Neural progenitor cell (in vitro differentiated cells): ENCODE measurements around the gene TUBA4B. TPM values are rescaled to one million over a fixed set of nuclear protein-coding genes. Genes with fewer than 3 reads are reported as not detected.
A peak's percentile ranks its signal among the peaks of the same experiment; 100 is the strongest.

Experiments
- DNase-seq: peaks from one replicate; pipeline ENCODE4 v3.0.0-alpha.2; 2016; ENCODE audit warnings: low spot score
- H2AFZ ChIP-seq: fragments of 200-600 bp; sonication (generic); replicated peaks from 2 replicates; pipeline ENCODE4 v1.6.1; 2016; ENCODE audit warnings: antibody characterized with exemption
- H3F3A ChIP-seq: fragments of 200-600 bp; sonication (generic); 2 replicates; pipeline ENCODE4 v1.6.1; 2016; ENCODE audit warnings: antibody characterized with exemption, low read depth
- H3K27ac ChIP-seq: fragments of 200-600 bp; sonication (generic); 2 replicates; pipeline ENCODE4 v1.5.1; 2016; ENCODE audit warnings: mild to moderate bottlenecking
- H3K27me3 ChIP-seq: fragments of 200-600 bp; sonication (generic); 2 replicates; pipeline ENCODE4 v1.6.1; 2016; ENCODE audit warnings: mild to moderate bottlenecking, moderate library complexity
- H3K36me3 ChIP-seq: fragments of 200-600 bp; sonication (generic); 2 replicates; pipeline ENCODE4 v1.5.1; 2016
- H3K4me1 ChIP-seq: fragments of 200-600 bp; sonication (generic); 2 replicates; pipeline ENCODE4 v1.6.1; 2016; ENCODE audit warnings: mixed run types
- H3K4me2 ChIP-seq: fragments of 200-600 bp; sonication (generic); 2 replicates; pipeline ENCODE4 v1.6.1; 2016
- H3K4me3 ChIP-seq: fragments of 200-600 bp; sonication (generic); 2 replicates; pipeline ENCODE4 v1.5.1; 2016
- H3K79me2 ChIP-seq: fragments of 200-600 bp; sonication (generic); 2 replicates; pipeline ENCODE4 v1.6.1; 2016; ENCODE audit warnings: low read depth
- H3K9ac ChIP-seq: fragments of 200-600 bp; sonication (generic); 2 replicates; pipeline ENCODE4 v1.6.1; 2016
- H3K9me3 ChIP-seq: fragments of 200-600 bp; sonication (generic); 2 replicates; pipeline ENCODE4 v1.5.1; 2016; ENCODE audit warnings: low read depth
- H4K20me1 ChIP-seq: fragments of 200-600 bp; sonication (generic); 2 replicates; pipeline ENCODE4 v1.6.1; 2016; ENCODE audit warnings: low read depth
- H3K27ac Mint-ChIP-seq: 3 replicates; pipeline ENCODE4 v1.8.0; 2021; ENCODE audit warnings: mixed read lengths
- H3K27me3 Mint-ChIP-seq: 2 replicates; pipeline ENCODE4 v1.8.0; 2022; ENCODE audit warnings: low read depth, mild to moderate bottlenecking, inconsistent platforms, moderate library complexity, mixed read lengths; ENCODE audit not compliant: insufficient read depth
- H3K36me3 Mint-ChIP-seq: 3 replicates; pipeline ENCODE4 v1.8.0; 2021; ENCODE audit warnings: mixed read lengths
- H3K4me1 Mint-ChIP-seq: 3 replicates; pipeline ENCODE4 v1.8.0; 2021; ENCODE audit warnings: mixed read lengths
- H3K4me3 Mint-ChIP-seq: 3 replicates; pipeline ENCODE4 v1.8.0; 2021; ENCODE audit warnings: mild to moderate bottlenecking, moderate library complexity, mixed read lengths
- H3K9me3 Mint-ChIP-seq: 3 replicates; pipeline ENCODE4 v1.8.0; 2020; ENCODE audit warnings: mixed read lengths
- CTCF ChIP-seq: fragments of 200-600 bp; sonication (generic); IDR thresholded peaks from 2 replicates; pipeline ENCODE4 v1.5.1; 2017; ENCODE audit warnings: antibody characterized with exemption, mild to moderate bottlenecking
- EZH2 ChIP-seq: fragments of 200-600 bp; sonication (generic); IDR thresholded peaks from 2 replicates; pipeline ENCODE4 v1.6.1; 2017; ENCODE audit warnings: antibody characterized with exemption, mild to moderate bottlenecking, moderate library complexity
- EZH2phosphoT487 ChIP-seq: fragments of 200-600 bp; sonication (generic); IDR thresholded peaks from 2 replicates; pipeline ENCODE4 v1.6.1; 2017; ENCODE audit warnings: antibody characterized with exemption
- total RNA-seq: library from RNA; depleted of rRNA; stranded (reverse); fragments of >200 nt; gene quantifications from 2 replicates; pipeline ENCODE4 v1.2.3, GENCODE V29; 2015; ENCODE audit warnings: low replicate concordance

The TUBA4B gene
- total RNA-seq, 1 donor from 2014 or later = not detected

GRCh38 chr2:219300022-219300421, 47.0 kb downstream of the TUBA4B start:
- H3K4me3 Mint-ChIP-seq = no peak overlapping the region
- peaks cover 15% of the 10 kb centered on the region for H3K27me3 Mint-ChIP-seq
- Histone ChIP-seq H3K36me3 (no peaks in the 10 kb centered on the region), H3F3A (peaks cover 6% of the 10 kb centered on the region), H3K9me3 (no peaks in the 10 kb centered on the region), H3K4me3 (peak overlapping the region; percentile 21), H3K27me3 (peaks cover 60% of the 10 kb centered on the region), H3K9ac (no peak overlapping the region), H2AFZ (peak overlapping the region; percentile 54), H3K27ac (no peak overlapping the region), H3K4me2 (peak overlapping the region; percentile 68), H3K79me2 (no peaks in the 10 kb centered on the region), H4K20me1 (no peaks in the 10 kb centered on the region), H3K4me1 (peaks cover 21% of the 10 kb centered on the region)
- no peak overlapping the region for H3K27ac Mint-ChIP-seq
- H3K36me3 Mint-ChIP-seq = no peaks in the 10 kb centered on the region
- peak; percentile 40 for DNase-seq
- H3K9me3 Mint-ChIP-seq = no peaks in the 10 kb centered on the region
- H3K4me1 Mint-ChIP-seq = peaks cover 25% of the 10 kb centered on the region
- TF ChIP-seq CTCF (no peak), EZH2 (no peak), EZH2phosphoT487 (no peak)

GRCh38 chr2:219302412-219302968, 49.4 kb downstream of the TUBA4B start:
- Mint-ChIP-seq H3K4me3 (no peak overlapping the region), H3K27ac (no peak overlapping the region), H3K36me3 (no peaks in the 10 kb centered on the region), H3K9me3 (no peaks in the 10 kb centered on the region), H3K4me1 (peaks cover 22% of the 10 kb centered on the region), H3K27me3 (peaks cover 19% of the 10 kb centered on the region)
- Histone ChIP-seq H3K9ac (no peak overlapping the region), H3K4me3 (no peak overlapping the region), H3K27me3 (peaks cover 62% of the 10 kb centered on the region), H3K4me2 (no peak overlapping the region), H3K27ac (no peak overlapping the region), H3K4me1 (peaks cover 21% of the 10 kb centered on the region), H3K36me3 (no peaks in the 10 kb centered on the region), H2AFZ (no peak overlapping the region), H3K9me3 (no peaks in the 10 kb centered on the region), H3K79me2 (no peaks in the 10 kb centered on the region), H3F3A (peaks cover 6% of the 10 kb centered on the region), H4K20me1 (peaks cover 5% of the 10 kb centered on the region)
- TF ChIP-seq CTCF (no peak), EZH2 (no peak), EZH2phosphoT487 (no peak)
- DNase-seq = no peak

- H3K27ac Mint-ChIP-seq = no peak overlapping the region
- H3K27ac ChIP-seq = no peak overlapping the region
- no peaks in the 10 kb centered on the region for H3K36me3 ChIP-seq
- peaks cover 11% of the 10 kb centered on the region for H3F3A ChIP-seq
- peaks cover 75% of the 10 kb centered on the region for H3K27me3 ChIP-seq
- H3K9me3 Mint-ChIP-seq = no peaks in the 10 kb centered on the region
- H3K9me3 ChIP-seq = no peaks in the 10 kb centered on the region
- H3K4me3 ChIP-seq = no peak overlapping the region
- H3K27me3 Mint-ChIP-seq = peaks cover 30% of the 10 kb centered on the region
- peaks cover 20% of the 10 kb centered on the region for H3K4me1 Mint-ChIP-seq
- H3K36me3 Mint-ChIP-seq = no peaks in the 10 kb centered on the region
- no peak overlapping the region for H3K4me3 Mint-ChIP-seq
- no peak overlapping the region for H3K4me2 ChIP-seq
- no peaks in the 10 kb centered on the region for H3K79me2 ChIP-seq
- H4K20me1 ChIP-seq = peaks cover 20% of the 10 kb centered on the region
- no peak overlapping the region for H2AFZ ChIP-seq
- H3K9ac ChIP-seq = no peak overlapping the region
- no peak for TF ChIP-seq CTCF
- TF ChIP-seq EZH2phosphoT487 = no peak
- no peak for TF ChIP-seq EZH2
- H3K4me1 ChIP-seq = peaks cover 19% of the 10 kb centered on the region
- no peak for DNase-seq
Measured at GRCh38 chr2:219304223-219304622, 51.2 kb downstream of the TUBA4B start.
